Measurements from ENCODE around the gene RGL2. TPM values are rescaled to one million over a fixed set of nuclear protein-coding genes. Genes with fewer than 3 reads are reported as not detected.

RGL2 gene
- total RNA-seq, 1 donor = 13.0 TPM

GRCh38 chr6:33294086-33294823 is 4.5 kb downstream of the RGL2 start:
- TF ChIP-seq CTCF (IDR thresholded peaks at IDR 0.05; ENCODE audit: insufficient read depth, low read depth, low read length) = no peak
- DNase-seq (ENCODE audit: low read depth) = no peak
- no peak overlapping the region for H3K4me3 ChIP-seq (ENCODE audit: low read depth, low read length)

GRCh38 chr6:33292996-33293682 is 5.6 kb downstream of the RGL2 start:
- no peak overlapping the region for H3K4me3 ChIP-seq (ENCODE audit: low read depth, low read length)
- no peak for TF ChIP-seq CTCF (IDR thresholded peaks at IDR 0.05; ENCODE audit: insufficient read depth, low read depth, low read length)
- no peak for DNase-seq (ENCODE audit: low read depth)

- TF ChIP-seq CTCF (IDR thresholded peaks at IDR 0.05; ENCODE audit: insufficient read depth, low read depth, low read length) = no peak
- H3K4me3 ChIP-seq (ENCODE audit: low read depth, low read length) = peak overlapping the region; percentile 93
- DNase-seq (ENCODE audit: low read depth) = no peak
These were observed 8.3 kb downstream of the RGL2 start for GRCh38 chr6:33290459-33290858.

- no peak for TF ChIP-seq CTCF (IDR thresholded peaks at IDR 0.05; ENCODE audit: insufficient read depth, low read depth, low read length)
- DNase-seq (ENCODE audit: low read depth) = peak; percentile 14
- peak overlapping the region; percentile 93 for H3K4me3 ChIP-seq (ENCODE audit: low read depth, low read length)
These were observed 8.9 kb downstream of the RGL2 start for GRCh38 chr6:33289784-33290315.

GRCh38 chr6:33288921-33289783 is 9.6 kb downstream of the RGL2 start, which contains the start of the genes PFDN6 and WDR46:
TSS of gene PFDN6 (plus strand) at chr6:33289601. CDS start at chr6:33289857, 256 bp downstream.
TSS of gene WDR46 (minus strand) at chr6:33289239. CDS start at chr6:33289170, 69 bp downstream.
- no peak for TF ChIP-seq CTCF (IDR thresholded peaks at IDR 0.05; ENCODE audit: insufficient read depth, low read depth, low read length)
- H3K4me3 ChIP-seq (ENCODE audit: low read depth, low read length) = peak within 1 kb of the TSS; percentile 93
- DNase-seq (ENCODE audit: low read depth) = peak; percentile 92

Measured in fibroblast of villous mesenchyme (primary cell).